Measurements from ENCODE around the gene SFTPA2. TPM values are rescaled to one million over a fixed set of nuclear protein-coding genes. Genes with fewer than 3 reads are reported as not detected.
A peak's percentile ranks its signal among the peaks of the same experiment; 100 is the strongest.
"Not testable (repeated sequence)": the region's sequence is repeated elsewhere in the genome, so short reads cannot be mapped to it uniquely, and the experiment has no call there.

SFTPA2 gene
- total RNA-seq, 2 experiments from 2014 or later: not detected

- H3K4me1 Mint-ChIP-seq: no peaks in the 10 kb centered on the region
- DNase-seq: no peak
- no peaks in the 10 kb centered on the region for H3K36me3 Mint-ChIP-seq
- no peak overlapping the region for H3K4me3 Mint-ChIP-seq
- H3K27ac Mint-ChIP-seq: no peak overlapping the region
- no peaks in the 10 kb centered on the region for H3K9me3 Mint-ChIP-seq
- peaks cover 10% of the 10 kb centered on the region for H3K27me3 Mint-ChIP-seq
Measured at GRCh38 chr10:79582096-79582495, 21.9 kb upstream of the SFTPA2 start.

DNA sequence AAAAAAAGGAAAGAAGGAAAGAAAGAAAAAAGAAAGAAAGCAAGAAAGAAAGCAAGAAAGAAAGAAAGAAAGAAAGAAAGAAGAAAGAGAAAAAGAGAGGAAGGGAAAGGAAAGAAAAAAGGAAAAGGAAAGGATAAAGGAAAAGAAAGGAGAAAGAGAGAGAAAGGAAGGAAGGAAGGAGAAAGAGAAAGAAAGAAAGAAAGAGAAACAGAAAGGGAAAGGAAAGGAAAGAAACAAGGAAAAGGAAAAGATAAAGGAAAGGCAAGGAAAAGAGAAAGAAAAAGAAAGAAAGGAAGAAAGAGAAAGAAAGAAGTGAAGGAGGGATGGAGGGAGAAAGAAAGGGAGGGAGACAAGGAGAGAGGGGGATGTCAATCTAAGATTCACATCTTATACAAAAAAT is 20.8 kb upstream of the SFTPA2 start:
- H3K36me3 Mint-ChIP-seq: no peaks in the 10 kb centered on the region
- H3K4me1 Mint-ChIP-seq: no peaks in the 10 kb centered on the region
- H3K27me3 Mint-ChIP-seq: peaks cover 14% of the 10 kb centered on the region
- no peak overlapping the region for H3K27ac Mint-ChIP-seq
- no peak overlapping the region for H3K4me3 Mint-ChIP-seq
- no peak for DNase-seq
- H3K9me3 Mint-ChIP-seq: no peaks in the 10 kb centered on the region

- Mint-ChIP-seq H3K9me3 (peaks cover 4% of the 10 kb centered on the region), H3K27ac (no peak overlapping the region), H3K4me3 (no peak overlapping the region), H3K27me3 (peaks cover 20% of the 10 kb centered on the region), H3K36me3 (no peaks in the 10 kb centered on the region), H3K4me1 (no peaks in the 10 kb centered on the region)
- DNase-seq: no peak
Measured at GRCh38 chr10:79579361-79579760, 19.2 kb upstream of the SFTPA2 start.

GRCh38 chr10:79570624-79571023 is 10.4 kb upstream of the SFTPA2 start:
- Mint-ChIP-seq H3K27me3 (peaks cover 60% of the 10 kb centered on the region), H3K9me3 (peaks cover 11% of the 10 kb centered on the region)
- H3K36me3 Mint-ChIP-seq, H3K4me1 Mint-ChIP-seq, DNase-seq, H3K4me3 Mint-ChIP-seq, H3K27ac Mint-ChIP-seq: not testable (repeated sequence)

GRCh38 chr10:79563426-79563825 is 3.2 kb upstream of the SFTPA2 start:
- H3K4me1 Mint-ChIP-seq: peaks cover 8% of the 10 kb centered on the region
- H3K36me3 Mint-ChIP-seq: no peaks in the 10 kb centered on the region
- H3K27me3 Mint-ChIP-seq: peaks cover 29% of the 10 kb centered on the region
- H3K9me3 Mint-ChIP-seq: no peaks in the 10 kb centered on the region
- H3K27ac Mint-ChIP-seq: no peak overlapping the region
- no peak overlapping the region for H3K4me3 Mint-ChIP-seq
- DNase-seq: no peak

- Mint-ChIP-seq H3K9me3 (no peaks in the 10 kb centered on the region), H3K27me3 (peaks cover 22% of the 10 kb centered on the region), H3K27ac (no peak overlapping the region), H3K4me1 (peaks cover 8% of the 10 kb centered on the region), H3K36me3 (no peaks in the 10 kb centered on the region), H3K4me3 (no peak overlapping the region)
- DNase-seq: peak; percentile 59
Measured at GRCh38 chr10:79562135-79562756, 2.0 kb upstream of the SFTPA2 start.

DNA sequence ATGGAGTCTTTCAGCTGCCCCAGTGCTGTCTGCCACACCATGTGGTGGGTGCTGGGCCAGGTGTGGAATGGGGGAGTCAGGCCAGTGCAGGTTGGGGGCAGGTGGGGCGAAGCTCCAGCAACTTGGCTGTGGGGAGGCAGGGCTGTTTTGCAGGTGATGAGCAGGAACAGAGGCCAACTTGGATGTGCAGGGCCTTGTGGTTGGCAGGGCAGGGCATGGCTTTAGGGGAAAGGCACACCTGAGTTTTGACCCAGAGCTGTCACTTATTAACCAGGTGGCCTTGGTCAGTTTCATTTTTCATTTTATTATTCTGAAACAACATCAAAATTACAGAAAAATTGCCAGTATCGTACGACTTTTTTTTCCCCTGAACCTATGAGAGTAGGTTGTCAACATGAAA is 1.1 kb upstream of the SFTPA2 start:
- Mint-ChIP-seq H3K4me1 (peaks cover 8% of the 10 kb centered on the region), H3K27ac (no peak overlapping the region), H3K36me3 (no peaks in the 10 kb centered on the region), H3K9me3 (no peaks in the 10 kb centered on the region), H3K4me3 (no peak overlapping the region), H3K27me3 (peaks cover 17% of the 10 kb centered on the region)
- DNase-seq: no peak

- Mint-ChIP-seq H3K27me3 (peaks cover 17% of the 10 kb centered on the region), H3K4me1 (peaks cover 8% of the 10 kb centered on the region), H3K4me3 (no peak overlapping the region), H3K27ac (no peak overlapping the region), H3K9me3 (no peaks in the 10 kb centered on the region), H3K36me3 (no peaks in the 10 kb centered on the region)
- no peak for DNase-seq
Measured at GRCh38 chr10:79559726-79560125, 481 bp downstream of the SFTPA2 start.

- not testable (repeated sequence) for H3K27ac Mint-ChIP-seq, H3K4me3 Mint-ChIP-seq, H3K27me3 Mint-ChIP-seq, H3K9me3 Mint-ChIP-seq, DNase-seq, H3K36me3 Mint-ChIP-seq, H3K4me1 Mint-ChIP-seq
Measured at GRCh38 chr10:79556961-79557360, 3.2 kb downstream of the SFTPA2 start.

DNA sequence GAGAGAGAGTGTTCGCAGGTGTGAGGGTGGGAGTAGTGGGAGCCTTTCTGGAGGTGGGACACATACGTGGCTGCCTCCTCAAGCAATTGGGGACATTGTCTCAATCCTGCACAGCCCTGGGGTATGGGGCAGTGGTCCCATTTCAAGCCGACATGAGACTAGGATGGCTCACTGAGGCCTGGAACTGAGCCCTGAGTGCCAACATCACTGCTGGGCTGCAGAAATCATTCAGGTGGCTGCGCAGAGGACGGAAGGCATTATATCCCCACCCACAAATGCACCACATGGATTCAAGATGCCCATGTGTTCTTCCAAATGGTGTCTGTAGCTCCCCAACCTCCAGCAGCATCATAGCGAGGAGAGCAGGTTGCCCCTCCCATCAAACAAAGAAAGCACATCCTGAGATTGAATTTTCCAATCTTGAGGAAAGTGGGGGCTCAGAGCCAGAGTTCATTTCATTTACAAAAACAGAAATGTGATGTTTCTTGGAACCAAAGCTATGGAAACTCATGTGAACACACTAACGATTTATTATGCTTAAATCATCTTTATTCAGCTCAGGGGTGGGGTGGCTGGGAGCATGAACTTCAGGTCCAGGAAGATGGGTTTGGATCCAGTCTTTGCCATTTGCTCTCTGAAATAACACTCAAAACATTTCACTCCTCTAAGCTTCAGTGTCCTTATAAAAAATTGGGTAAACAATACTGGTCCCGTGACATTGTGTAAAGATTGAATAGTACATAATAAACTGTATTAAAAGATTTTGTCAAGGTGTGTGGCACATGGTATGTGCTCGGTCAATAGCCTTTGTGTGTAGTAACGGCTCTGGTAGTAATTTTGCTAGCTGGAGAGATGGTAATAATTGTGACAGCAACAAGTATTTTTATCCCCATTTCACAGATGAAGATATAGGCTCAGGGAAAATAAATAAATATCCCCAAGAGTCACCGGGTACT is 4.6 kb downstream of the SFTPA2 start:
- Mint-ChIP-seq H3K4me1 (no peaks in the 10 kb centered on the region), H3K27me3 (no peaks in the 10 kb centered on the region), H3K27ac (no peak overlapping the region), H3K9me3 (no peaks in the 10 kb centered on the region), H3K4me3 (no peak overlapping the region), H3K36me3 (no peaks in the 10 kb centered on the region)
- DNase-seq: no peak

DNA sequence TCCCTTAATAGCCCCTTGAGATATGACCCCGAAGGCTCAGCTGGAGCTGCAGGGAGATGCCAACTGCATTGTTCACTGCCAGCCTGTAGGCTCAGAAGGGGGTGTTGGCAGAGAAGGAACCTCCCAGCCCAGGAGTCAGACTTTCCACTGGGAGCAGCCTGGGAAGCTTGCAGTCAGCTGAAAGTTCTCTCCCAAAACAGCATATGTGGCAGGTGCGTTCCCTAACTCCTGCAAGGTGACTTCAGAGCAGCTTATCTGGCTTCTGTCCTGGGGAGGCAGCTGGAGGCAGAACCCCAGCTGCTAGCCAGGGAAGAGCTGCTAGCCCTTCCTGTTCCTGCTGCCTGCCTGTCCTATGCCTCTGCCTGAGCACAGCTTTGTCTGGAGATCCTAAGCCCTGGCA is 8.1 kb downstream of the SFTPA2 start:
- Mint-ChIP-seq H3K27ac (no peak overlapping the region), H3K36me3 (no peaks in the 10 kb centered on the region), H3K4me3 (no peak overlapping the region)

DNA sequence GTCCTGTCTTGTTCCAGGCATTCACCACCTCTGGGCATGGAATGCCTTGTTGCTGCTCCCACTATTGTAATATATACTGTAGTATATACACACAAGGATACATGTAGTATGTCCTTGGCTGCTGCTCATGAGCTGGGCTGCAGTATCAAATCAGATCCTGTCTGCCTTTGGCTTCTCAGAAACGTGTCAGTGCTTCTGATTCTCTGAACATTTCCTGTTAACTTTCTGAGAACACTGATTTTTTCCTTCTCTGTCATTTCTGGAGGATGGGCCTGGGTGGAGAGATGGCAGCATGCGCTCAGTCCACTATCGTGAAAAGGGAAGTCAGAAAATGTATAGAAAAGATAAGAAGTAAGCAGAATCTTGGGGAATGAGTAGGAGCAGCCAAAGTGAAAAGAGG is 12.2 kb downstream of the SFTPA2 start:
- no peak for DNase-seq
- no peaks in the 10 kb centered on the region for H3K9me3 Mint-ChIP-seq
- no peak overlapping the region for H3K4me3 Mint-ChIP-seq
- H3K27ac Mint-ChIP-seq: peak overlapping the region; percentile 0
- H3K27me3 Mint-ChIP-seq: no peaks in the 10 kb centered on the region
- H3K36me3 Mint-ChIP-seq: no peaks in the 10 kb centered on the region
- peaks cover 5% of the 10 kb centered on the region for H3K4me1 Mint-ChIP-seq

More for the DNA sequence above, 8.1 kb downstream of the SFTPA2 start:
- no peak for DNase-seq
- H3K27me3 Mint-ChIP-seq: no peaks in the 10 kb centered on the region
- H3K4me1 Mint-ChIP-seq: peaks cover 5% of the 10 kb centered on the region
- H3K9me3 Mint-ChIP-seq: no peaks in the 10 kb centered on the region

GRCh38 chr10:79547128-79547527 is 13.1 kb downstream of the SFTPA2 start:
- H3K4me1 Mint-ChIP-seq, DNase-seq, H3K27ac Mint-ChIP-seq, H3K9me3 Mint-ChIP-seq, H3K27me3 Mint-ChIP-seq, H3K36me3 Mint-ChIP-seq, H3K4me3 Mint-ChIP-seq: not testable (repeated sequence)

GRCh38 chr10:79544926-79545659 is 15.1 kb downstream of the SFTPA2 start:
- DNase-seq, H3K36me3 Mint-ChIP-seq, H3K27me3 Mint-ChIP-seq, H3K4me3 Mint-ChIP-seq, H3K9me3 Mint-ChIP-seq, H3K4me1 Mint-ChIP-seq, H3K27ac Mint-ChIP-seq: not testable (repeated sequence)

GRCh38 chr10:79544408-79544807 is 15.8 kb downstream of the SFTPA2 start:
- not testable (repeated sequence) for H3K27ac Mint-ChIP-seq, H3K9me3 Mint-ChIP-seq, H3K27me3 Mint-ChIP-seq, H3K36me3 Mint-ChIP-seq, DNase-seq, H3K4me3 Mint-ChIP-seq, H3K4me1 Mint-ChIP-seq
